Measurements from ENCODE around the gene KCNK2.

The KCNK2 gene

GRCh38 chr1:215263636-215264035, 181.1 kb downstream of the KCNK2 start:
- no peak for DNase-seq

DNA sequence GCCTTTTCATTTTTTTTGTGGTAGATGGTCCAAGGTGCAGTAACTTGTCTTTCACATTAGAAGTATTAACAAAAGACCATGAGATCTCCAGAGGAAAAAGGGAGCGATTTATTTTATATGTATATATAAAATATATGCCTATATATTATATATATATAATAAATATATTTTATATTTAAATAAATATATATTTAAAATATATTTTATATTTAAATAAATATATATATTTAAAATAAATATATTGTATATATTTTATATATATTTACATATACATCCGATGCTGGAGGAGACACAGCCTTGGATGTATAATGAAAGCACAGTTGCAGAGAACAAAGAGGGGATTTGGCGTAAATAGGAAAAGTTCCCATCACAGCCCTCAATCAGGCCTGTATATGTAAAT, 182.1 kb downstream of the KCNK2 start:
- no peak for DNase-seq

- no peak for DNase-seq
Observed at GRCh38 chr1:215267495-215267894, 185.0 kb downstream of the KCNK2 start.

DNA sequence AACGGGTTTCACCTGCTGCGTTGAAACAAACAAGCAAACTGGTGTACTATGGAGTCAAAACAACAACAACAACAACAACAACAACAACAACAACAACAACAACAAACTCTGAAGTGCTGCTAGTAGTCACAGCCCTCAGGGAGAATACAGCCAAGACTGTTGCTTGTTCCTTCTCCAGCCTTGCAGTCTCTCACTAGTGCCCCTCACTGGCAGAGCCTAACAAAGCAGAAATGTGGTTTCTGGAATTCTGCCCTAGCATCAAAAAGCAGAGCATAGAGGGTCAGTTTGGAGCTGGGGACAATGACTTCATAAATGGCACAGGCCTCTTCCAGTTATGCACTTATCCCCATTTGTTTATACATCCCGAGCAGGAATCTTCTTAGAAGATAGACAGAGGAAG, 187.4 kb downstream of the KCNK2 start:
- no peak for DNase-seq

DNA sequence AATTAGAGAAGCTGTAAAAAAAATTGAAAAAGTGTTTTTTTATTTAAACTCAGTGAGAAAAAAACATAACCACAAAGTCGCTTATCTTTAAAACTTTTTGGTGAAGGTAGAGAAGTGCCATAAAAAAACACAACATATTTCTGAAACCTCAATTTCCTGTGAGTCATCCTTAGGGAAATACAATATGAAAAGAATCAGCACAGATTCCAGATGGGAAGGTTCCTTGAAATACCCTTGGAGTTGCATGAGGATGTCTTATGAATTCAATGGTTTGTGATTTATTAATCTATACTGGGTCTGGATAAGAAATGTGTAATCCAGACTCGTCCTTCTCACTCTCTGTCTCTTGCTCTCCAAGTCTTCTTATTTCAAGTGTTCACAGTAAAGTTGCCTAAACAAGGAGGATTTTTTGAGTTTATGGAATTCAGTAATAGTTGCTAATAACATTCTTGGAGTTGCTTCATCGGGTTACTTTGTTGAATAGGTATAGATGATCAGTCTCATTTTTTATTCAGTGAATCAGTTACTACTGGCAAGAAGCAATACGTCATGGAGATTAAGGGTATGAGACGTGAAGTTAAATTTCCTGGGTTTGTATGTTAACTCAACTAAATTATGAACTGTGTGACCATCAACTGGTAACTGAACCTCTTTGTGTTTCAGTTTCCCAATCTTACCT, 191.4 kb downstream of the KCNK2 start:
- no peak for DNase-seq

GRCh38 chr1:215276582-215276981, 194.0 kb downstream of the KCNK2 start:
- no peak for DNase-seq

DNA sequence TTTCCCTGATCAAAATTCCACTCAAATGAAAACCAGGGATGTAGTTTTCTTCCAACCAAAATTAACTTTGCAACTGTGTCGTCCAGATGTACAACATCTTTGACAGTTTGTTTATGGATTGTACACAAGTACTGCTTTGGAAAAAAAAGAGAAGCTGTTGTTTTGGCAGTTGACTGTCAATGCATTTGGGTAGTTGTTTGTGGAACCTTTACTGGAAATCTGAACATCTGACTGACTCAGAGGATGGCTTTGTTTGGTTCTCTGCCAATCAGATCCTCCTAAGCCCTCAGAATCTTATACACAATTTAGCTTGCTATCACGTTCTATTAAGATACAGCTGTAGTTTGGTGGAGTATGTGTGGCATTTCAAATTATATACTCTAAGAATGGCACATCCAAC, 195.0 kb downstream of the KCNK2 start:
- no peak for DNase-seq

GRCh38 chr1:215279682-215280081, 197.1 kb downstream of the KCNK2 start:
- no peak for DNase-seq

DNA sequence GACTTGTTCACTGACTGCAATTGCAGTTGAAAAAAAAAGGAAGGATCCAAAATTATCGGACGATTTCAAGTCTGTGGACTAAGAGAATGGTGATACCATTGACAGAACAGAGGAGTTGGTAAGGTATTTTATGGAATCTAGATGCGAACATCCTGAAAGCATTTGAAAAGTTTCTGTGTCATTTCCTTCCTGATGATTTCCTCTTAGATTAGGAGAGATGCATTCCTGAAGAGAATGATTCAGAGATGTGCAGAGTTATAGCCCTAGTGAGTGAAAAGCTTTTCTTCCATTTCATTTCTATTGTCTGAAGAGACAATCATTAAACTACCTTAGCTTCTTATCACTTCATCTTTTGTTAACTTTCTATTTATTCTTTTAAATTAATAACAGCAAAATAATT, 200.0 kb downstream of the KCNK2 start:
- DNase-seq, result no peak

- DNase-seq, result no peak
Observed at GRCh38 chr1:215285013-215285800, 202.7 kb downstream of the KCNK2 start.
